ENCODE results near the gene PDSS1.
"Not testable (repeated sequence)": the region's sequence is repeated elsewhere in the genome, so short reads cannot be mapped to it uniquely, and the experiment has no call there.

Gene PDSS1

DNA sequence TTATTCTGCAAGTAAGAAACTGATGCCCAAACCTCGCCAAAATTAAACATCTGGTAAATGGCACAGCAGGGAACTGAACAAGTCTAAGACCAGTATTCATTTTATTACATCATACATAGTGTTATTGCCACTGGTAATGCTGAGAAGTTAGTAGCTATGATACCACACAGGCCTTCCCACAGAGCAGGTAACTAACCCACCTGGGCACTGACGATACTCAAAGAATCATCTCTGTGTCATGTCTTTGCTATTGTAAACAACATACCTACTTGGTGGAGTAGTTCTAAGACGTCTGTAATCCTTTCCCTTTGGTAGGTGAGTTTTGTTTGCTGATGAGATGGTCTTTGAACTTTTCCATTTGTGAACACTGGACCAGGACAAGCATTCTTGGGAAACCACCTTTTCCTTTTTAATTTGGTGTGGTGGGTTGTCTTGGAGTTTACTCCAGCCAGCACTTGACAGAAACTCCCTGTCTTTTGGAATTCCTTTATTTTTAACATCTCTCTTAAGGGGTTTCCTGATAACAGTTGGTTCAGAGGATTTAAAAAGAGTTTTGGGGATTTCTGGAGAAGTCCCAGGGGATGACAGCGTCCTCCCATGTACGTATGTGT lies 40.9 kb downstream of the PDSS1 start:
- DNase-seq (ENCODE audit: low read depth, low spot score) = no peak

- DNase-seq (ENCODE audit: low read depth, low spot score) = no peak
Observed at GRCh38 chr10:26739071-26739631, 41.6 kb downstream of the PDSS1 start.

DNA sequence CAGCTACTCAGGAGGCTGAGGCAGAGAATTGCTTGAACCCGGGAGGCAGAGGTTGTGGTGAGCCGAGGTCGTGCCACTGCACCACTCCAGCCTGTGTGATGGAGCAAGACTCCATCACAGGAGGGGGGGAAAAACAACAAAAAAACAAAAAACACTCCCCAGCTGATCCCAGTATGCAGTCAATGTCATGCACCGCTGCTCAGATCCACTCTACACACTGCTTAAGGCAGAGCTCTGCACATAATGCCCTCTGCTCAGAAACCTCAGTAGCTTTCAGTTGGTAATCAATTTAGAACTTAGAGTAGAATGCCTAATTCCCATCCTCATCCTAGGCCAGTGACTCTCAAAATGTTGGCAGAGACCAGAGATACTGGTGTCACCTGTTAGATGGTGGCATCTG lies 43.9 kb downstream of the PDSS1 start:
- DNase-seq (ENCODE audit: low read depth, low spot score) = no peak

- no peak for DNase-seq (ENCODE audit: low read depth, low spot score)
Observed at GRCh38 chr10:26743091-26743490, 45.6 kb downstream of the PDSS1 start.

GRCh38 chr10:26743841-26744240 lies 46.3 kb downstream of the PDSS1 start:
- no peak for DNase-seq (ENCODE audit: low read depth, low spot score)

DNA sequence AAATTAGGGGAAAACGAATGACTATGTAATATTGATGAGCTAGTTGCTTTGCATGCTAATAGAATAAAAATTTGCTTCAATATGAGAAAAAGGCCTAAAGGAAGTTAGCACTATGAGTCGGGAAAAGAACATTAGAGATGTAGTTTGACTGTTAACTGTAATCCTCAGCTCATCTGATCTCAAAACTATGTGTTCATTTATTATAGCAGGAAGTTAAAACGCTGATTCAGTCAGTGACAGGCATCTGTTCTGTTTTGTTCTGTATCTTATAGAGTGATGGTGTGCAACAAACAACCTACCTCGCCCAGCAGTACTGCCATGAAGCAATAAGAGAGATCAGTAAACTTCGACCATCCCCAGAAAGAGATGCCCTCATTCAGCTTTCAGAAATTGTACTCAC lies 48.6 kb downstream of the PDSS1 start:
- no peak for DNase-seq (ENCODE audit: low read depth, low spot score)

- DNase-seq (ENCODE audit: low read depth, low spot score) = no peak
Observed at GRCh38 chr10:26755443-26755903, 58.0 kb downstream of the PDSS1 start.

DNA sequence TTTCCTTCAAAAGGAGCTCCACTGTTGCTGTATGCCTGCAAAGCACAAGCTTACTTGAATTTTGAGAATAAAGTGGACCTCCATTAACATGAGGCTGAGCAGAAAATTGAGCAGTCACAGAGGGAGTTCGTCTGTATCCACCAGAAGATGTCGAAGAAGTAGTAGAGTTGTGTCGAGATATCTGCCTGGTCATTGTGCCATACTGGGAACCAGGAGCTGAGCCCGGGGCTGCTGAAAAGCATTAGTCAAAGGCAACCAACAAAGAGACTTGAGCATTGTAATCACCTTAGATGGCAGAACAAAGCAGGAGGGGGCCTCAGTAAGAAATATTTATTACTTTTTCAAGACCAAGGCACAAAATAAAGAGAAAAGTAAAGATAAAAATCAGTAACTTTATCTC lies 61.5 kb downstream of the PDSS1 start:
- no peak for DNase-seq (ENCODE audit: low read depth, low spot score)

DNA sequence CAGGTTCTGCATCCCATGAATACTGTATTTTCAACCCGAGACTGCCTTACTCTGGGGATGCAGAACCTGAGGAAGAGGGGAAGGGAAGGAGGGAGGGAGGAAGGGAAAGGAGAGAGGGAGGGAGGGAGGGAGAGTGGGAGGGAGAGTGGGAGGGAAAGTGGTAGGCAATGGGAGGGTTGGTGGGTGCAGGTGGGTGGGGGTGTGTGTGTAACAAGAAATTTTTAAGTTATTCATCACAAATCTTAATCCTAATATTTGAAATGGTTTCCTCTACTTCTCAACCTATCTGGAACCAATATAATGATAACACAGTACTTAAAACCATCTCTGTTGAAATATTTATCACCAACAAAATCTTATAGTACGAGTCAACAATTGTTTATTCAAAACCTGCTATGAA lies 68.0 kb downstream of the PDSS1 start:
- no peak for DNase-seq (ENCODE audit: low read depth, low spot score)

GRCh38 chr10:26770069-26770468 lies 72.6 kb downstream of the PDSS1 start:
- no peak for DNase-seq (ENCODE audit: low read depth, low spot score)

DNA sequence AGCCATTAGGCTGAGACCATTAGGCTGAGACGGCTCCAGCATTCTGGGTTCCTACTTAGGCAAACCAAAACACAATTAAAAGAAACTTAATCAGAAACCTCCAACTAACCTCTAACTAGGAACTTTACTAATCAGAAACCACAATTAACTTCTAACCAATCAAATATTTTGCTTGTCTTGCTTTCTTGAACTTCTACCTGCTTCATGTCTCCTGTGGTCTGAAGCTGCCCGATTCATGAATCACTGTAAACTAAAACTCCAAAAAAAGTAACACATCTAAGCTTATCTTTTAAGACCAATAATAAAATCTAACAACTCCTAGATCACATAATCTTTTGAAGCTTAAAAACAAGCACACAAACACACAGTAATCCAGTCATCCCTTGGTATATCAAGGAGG lies 76.1 kb downstream of the PDSS1 start:
- DNase-seq (ENCODE audit: low read depth, low spot score) = no peak

- DNase-seq (ENCODE audit: low read depth, low spot score) = no peak
Observed at GRCh38 chr10:26776258-26776657, 78.8 kb downstream of the PDSS1 start.

- no peak for DNase-seq (ENCODE audit: low read depth, low spot score)
Observed at GRCh38 chr10:26777686-26778085, 80.2 kb downstream of the PDSS1 start.

- DNase-seq (ENCODE audit: low read depth, low spot score) = no peak
Observed at GRCh38 chr10:26779176-26779860, 81.8 kb downstream of the PDSS1 start.

GRCh38 chr10:26780106-26780792 lies 82.7 kb downstream of the PDSS1 start:
- no peak for DNase-seq (ENCODE audit: low read depth, low spot score)

GRCh38 chr10:26780793-26781601 lies 83.5 kb downstream of the PDSS1 start:
- no peak for DNase-seq (ENCODE audit: low read depth, low spot score)

- no peak for DNase-seq (ENCODE audit: low read depth, low spot score)
Observed at GRCh38 chr10:26781797-26782196, 84.3 kb downstream of the PDSS1 start.

DNA sequence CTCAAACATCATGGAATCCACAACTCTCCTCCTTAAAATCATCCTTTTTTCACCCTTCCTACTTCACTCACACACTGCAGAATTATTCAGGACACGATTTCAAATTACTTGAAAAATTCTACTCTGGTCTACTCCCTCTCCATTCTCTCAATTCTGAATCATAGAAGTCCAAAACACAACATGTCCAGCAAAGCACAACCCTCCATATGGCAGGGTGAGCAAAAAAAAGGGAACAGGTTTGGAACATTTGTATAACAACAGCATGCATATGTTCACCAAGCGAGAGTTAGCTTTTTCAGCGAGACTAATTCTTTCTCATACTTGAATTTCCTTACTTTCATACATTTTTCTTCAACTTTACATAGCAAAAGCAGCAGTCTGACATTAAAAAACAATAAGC lies 89.9 kb downstream of the PDSS1 start:
- DNase-seq (ENCODE audit: low read depth, low spot score) = no peak

DNA sequence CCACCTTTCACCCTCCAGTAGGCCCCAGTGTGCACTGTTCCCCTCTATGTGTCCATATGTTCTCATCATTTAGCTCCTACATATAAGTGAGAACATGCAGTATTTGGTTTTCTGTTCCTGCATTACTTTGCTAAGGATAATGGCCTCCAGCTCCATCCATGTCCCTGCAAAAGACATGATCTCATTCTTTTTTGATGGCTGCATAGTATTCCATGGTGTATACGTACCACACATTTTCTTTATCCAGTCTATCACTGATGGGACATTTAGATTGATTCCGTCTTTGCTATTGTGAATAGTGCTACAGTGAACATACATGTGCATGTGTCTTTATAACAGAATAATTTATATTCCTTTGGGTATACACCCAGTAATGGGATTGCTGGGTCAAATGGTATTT lies 92.3 kb downstream of the PDSS1 start:
- not testable (repeated sequence) for DNase-seq (ENCODE audit: low read depth, low spot score)

- DNase-seq (ENCODE audit: low read depth, low spot score) = no peak
Observed at GRCh38 chr10:26790221-26790995, 92.9 kb downstream of the PDSS1 start.

All from activated CD4-positive, CD25-positive, alpha-beta regulatory T cell treated with anti-CD3 and anti-CD28 coated beads, Interleukin-2, amount 50 U/mL, for 16 hours (primary cell).